Kidney (tissue), 14 donors: ENCODE results near the gene OXTR. TPM values are rescaled to one million over a fixed set of nuclear protein-coding genes. Genes with fewer than 3 reads are reported as not detected.
A peak's percentile ranks its signal among the peaks of the same experiment; 100 is the strongest.
"Not testable (repeated sequence)": the region's sequence is repeated elsewhere in the genome, so short reads cannot be mapped to it uniquely, and the experiment has no call there.

Source experiments
- DNase-seq, 5 donors: peaks; one replicate each; pipeline ENCODE4 v3.0.0-alpha.2; 2013 to 2020
- FAIRE-seq: peaks from 2 replicates; lab custom pipeline; 2012; peaks lifted over from hg19 to GRCh38; lab: Jason Lieb, UNC
- H3K27ac ChIP-seq, 2 donors: one replicate each; pipeline ENCODE4 v1.7.0; 2013; ENCODE audit warnings: low read depth in 2 of 2, low read length in 2 of 2, inconsistent platforms in 1 of 2
- H3K27me3 ChIP-seq: one replicate; pipeline ENCODE4 v1.7.1; 2013; ENCODE audit warnings: low read length, inconsistent platforms; ENCODE audit not compliant: control insufficient read depth, insufficient read depth
- H3K36me3 ChIP-seq, 3 donors: one replicate each; pipeline versions ENCODE4 v1.7.0 to v1.7.1; 2013; ENCODE audit warnings: low read length in 3 of 3, control low read depth in 1 of 3, inconsistent platforms in 1 of 3; ENCODE audit not compliant: insufficient read depth in 3 of 3, control insufficient read depth in 2 of 3
- H3K4me1 ChIP-seq, 3 donors: one replicate each; pipeline versions ENCODE4 v1.7.0 to v1.7.1; 2013; ENCODE audit warnings: low read length in 3 of 3, inconsistent platforms in 1 of 3, low read depth in 1 of 3; ENCODE audit not compliant: control insufficient read depth in 2 of 3, insufficient read depth in 2 of 3
- H3K4me3 ChIP-seq, 3 donors: one replicate each; pipeline versions ENCODE4 v1.7.0 to v1.8.1; 2013; ENCODE audit warnings: low read length in 3 of 3, control low read depth in 1 of 3, inconsistent platforms in 1 of 3
- H3K9ac ChIP-seq, 3 donors: one replicate each; pipeline versions ENCODE4 v1.7.0 to v1.7.1; 2013; ENCODE audit warnings: low read length in 3 of 3, control low read depth in 1 of 3, inconsistent platforms in 1 of 3
- H3K9me3 ChIP-seq, 3 donors: one replicate each; pipeline versions ENCODE4 v1.7.0 to v1.7.1; 2013; ENCODE audit warnings: low read length in 3 of 3, control low read depth in 1 of 3, inconsistent platforms in 1 of 3; ENCODE audit not compliant: control insufficient read depth in 2 of 3, insufficient read depth in 1 of 3
- CTCF ChIP-seq: IDR thresholded peaks from 3 replicates; pipeline ENCODE4 v1.5.1; 2012; ENCODE audit warnings: mild to moderate bottlenecking, moderate library complexity, borderline replicate concordance; ENCODE audit not compliant: insufficient read depth; ENCODE audit errors: extremely low read depth
- intact Hi-C: fragments of 100-400 bp; cut with DNase I; formaldehyde crosslinking; loops from one replicate; pipeline ENCODE4 v1.11.1; 2022
- polyA plus RNA-seq: library from polyadenylated mRNA; stranded (reverse); fragments of 350-450 nt; fragmentation: Illumina TruSeq; extraction: RNeasy Lipid Tissue Mini Kit (QIAGEN cat#74804); gene quantifications from one replicate; pipeline ENCODE4 v1.2.3, GENCODE V29; 2014; ENCODE audit warnings: low read depth, low replicate concordance; ENCODE audit not compliant: insufficient read depth
- total RNA-seq: library from RNA; stranded (reverse); fragmentation: NEBNext Ultra II Directional; extraction: Animal tissue kit (Norgen Biotek cat#: 25700); gene quantifications from one replicate; pipeline ENCODE4 v1.2.1, GENCODE V29; 2021
- donor health status: control.
- donor health status: control.
- donor health status: control.
- donor health status: control.
- donor health status: control.
- donor health status: DM: yes; HTN: yes; CAD: no.
- donor health status: Normal renal cell carcinoma (clear cell type).

Gene OXTR
- total and polyA plus RNA-seq, 2 donors from 2014 or later: 0.39 to 1.2 TPM

DNA sequence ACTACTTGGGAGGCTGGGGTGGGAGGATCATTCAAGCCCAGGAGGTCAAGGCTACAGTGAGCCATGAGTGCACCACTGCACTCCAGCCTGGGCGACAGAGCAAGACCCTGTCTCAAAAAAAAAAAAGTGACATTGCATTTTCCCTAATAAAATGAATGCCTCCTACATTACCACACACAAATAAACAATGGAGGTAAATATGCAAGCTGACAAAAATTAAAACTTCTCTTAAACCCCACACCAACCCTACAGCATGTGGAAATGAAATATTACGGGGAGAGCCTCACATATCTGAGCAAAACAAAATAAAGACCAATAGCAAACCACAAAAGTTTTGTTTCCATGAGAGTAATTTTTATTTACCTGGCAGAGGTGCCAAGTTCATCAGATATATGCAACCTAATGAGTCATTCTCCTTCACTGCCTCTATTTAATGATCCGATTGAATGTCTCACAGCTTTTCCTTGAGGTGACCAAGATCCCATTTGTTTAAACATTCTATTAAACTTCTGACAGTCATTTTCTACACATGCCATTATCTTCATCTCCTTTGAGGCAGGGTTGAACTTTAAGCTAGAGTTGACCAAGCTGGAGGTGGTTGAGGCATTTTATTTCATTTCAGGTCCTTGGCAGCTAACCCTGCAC, 45.2 kb downstream of the OXTR start:
- FAIRE-seq: no peak
- H3K36me3 ChIP-seq: no peaks in the 10 kb centered on the region
- intact Hi-C loops: no loop called here

DNA sequence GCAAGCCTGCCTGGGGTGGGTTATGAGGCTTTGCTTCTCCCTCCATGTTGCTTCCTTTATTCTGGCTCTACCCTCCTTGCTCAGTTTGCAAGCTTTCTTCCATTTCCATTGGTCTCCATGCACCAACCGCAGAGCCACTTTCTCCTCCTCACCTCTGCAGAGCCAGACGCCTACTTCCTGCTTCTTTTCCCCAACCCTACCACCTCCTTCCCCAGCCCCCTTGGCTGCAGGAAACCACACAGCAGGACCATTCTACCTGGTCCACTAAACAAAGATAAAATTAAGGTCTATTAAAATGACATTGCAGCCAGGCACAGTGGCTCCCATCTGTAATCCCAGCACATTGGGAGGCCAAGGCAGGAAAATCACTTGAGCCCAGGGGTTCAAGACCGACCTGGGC, 45.8 kb downstream of the OXTR start:
- H3K4me3 ChIP-seq: no peak overlapping the region
- no peak for FAIRE-seq
- no peak for TF ChIP-seq CTCF
- DNase-seq: peak in 1 of 5 donors; percentile 16
- intact Hi-C loops: no loop called here
- no peak overlapping the region for H3K9ac ChIP-seq
- no peaks in the 10 kb centered on the region for H3K4me1 ChIP-seq
- H3K27me3 ChIP-seq: no peaks in the 10 kb centered on the region
- no peaks in the 10 kb centered on the region for H3K36me3 ChIP-seq
- H3K9me3 ChIP-seq: peaks cover 0 to 3% (median 0%) of the 10 kb centered on the region in 3 donors
- H3K27ac ChIP-seq: no peak overlapping the region

More for the DNA sequence above, 45.2 kb downstream of the OXTR start:
- Histone ChIP-seq H3K4me1 (no peaks in the 10 kb centered on the region), H3K9ac (no peak overlapping the region), H3K9me3 (peaks cover 0 to 3% (median 0%) of the 10 kb centered on the region in 3 donors), H3K4me3 (no peak overlapping the region), H3K27ac (no peak overlapping the region), H3K27me3 (no peaks in the 10 kb centered on the region)
- no peak for DNase-seq
- no peak for TF ChIP-seq CTCF

GRCh38 chr3:8722808-8723207, 46.6 kb downstream of the OXTR start:
- Histone ChIP-seq H3K27ac (no peak overlapping the region), H3K27me3 (no peaks in the 10 kb centered on the region), H3K4me1 (no peaks in the 10 kb centered on the region), H3K9me3 (peaks cover 0 to 3% (median 0%) of the 10 kb centered on the region in 3 donors), H3K9ac (no peak overlapping the region), H3K4me3 (no peak overlapping the region), H3K36me3 (no peaks in the 10 kb centered on the region)
- intact Hi-C loops: no loop called here
- TF ChIP-seq CTCF: no peak
- peak in 1 of 5 donors; percentile 12 for DNase-seq
- FAIRE-seq: no peak

DNA sequence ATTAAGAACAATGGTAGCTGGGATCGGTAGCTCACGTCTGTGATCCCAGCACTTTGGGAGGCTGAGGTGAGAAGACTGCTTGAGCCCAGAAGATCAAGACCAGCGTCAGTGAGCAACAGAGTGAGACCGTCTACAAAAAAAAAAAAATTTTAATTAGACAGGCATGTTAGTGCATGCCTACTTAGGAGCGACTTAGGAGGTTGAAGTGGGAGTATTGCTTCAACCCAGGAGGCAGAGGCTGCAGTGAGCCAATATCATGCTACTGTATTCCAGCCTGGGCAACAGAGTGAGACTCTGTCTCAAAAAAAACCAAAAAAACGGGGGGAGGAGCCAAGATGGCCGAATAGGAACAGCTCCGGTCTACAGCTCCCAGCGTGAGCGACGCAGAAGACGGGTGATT, 53.7 kb downstream of the OXTR start:
- FAIRE-seq, DNase-seq: not testable (repeated sequence)

More for the DNA sequence above, 53.7 kb downstream of the OXTR start:
- H3K36me3 ChIP-seq, H3K27ac ChIP-seq, H3K4me3 ChIP-seq, intact Hi-C loops, H3K9me3 ChIP-seq, H3K4me1 ChIP-seq, H3K27me3 ChIP-seq, H3K9ac ChIP-seq: not testable (repeated sequence)
